Suprapubic skin (tissue), 3 donors: Measurements from ENCODE around the gene DGCR8.

Experiments used
- CTCF ChIP-seq, 2 donors: fragments of 200-600 bp in 1 of 2; fragments of 450-650 bp in 1 of 2; sonication (generic) in 1 of 2; IDR thresholded peaks; one replicate each; pipeline ENCODE4 v1.5.1; 2016 to 2019; ENCODE audit warnings: antibody characterized with exemption in 2 of 2, mild to moderate bottlenecking in 1 of 2, moderate library complexity in 1 of 2
- POLR2AphosphoS5 ChIP-seq, 3 donors: sonication (generic); formaldehyde crosslinking; IDR thresholded peaks; one replicate each; pipeline ENCODE4 v1.6.1; 2017; ENCODE audit warnings: antibody characterized with exemption in 3 of 3

- TF ChIP-seq POLR2AphosphoS5 (IDR thresholded peaks at IDR 0.05) (no peak), CTCF (IDR thresholded peaks at IDR 0.05) (no peak)
Observed at GRCh38 chr22:20130319-20130718, 50.3 kb downstream of the DGCR8 start.
